ENCODE measurements around the gene JOSD2. TPM values are rescaled to one million over a fixed set of nuclear protein-coding genes. Genes with fewer than 3 reads are reported as not detected.

JOSD2 gene
- total and polyA plus RNA-seq, 2 donors (not counting 3 experiments of a cell fraction or from before 2014, with no cell fraction given), result 37.4 to 62.8 TPM

GRCh38 chr19:50535672-50536187 lies 24.7 kb upstream of the JOSD2 start:
- Histone ChIP-seq H3K4me3 (replicated peaks in 1 of 3; ENCODE audit: insufficient read depth in 1 of 3, low read depth in 1 of 3, low read length in 3 of 3) (no peak overlapping the region), H3K27ac (ENCODE audit: insufficient read depth, low read depth, low read length) (no peak overlapping the region), H3K79me2 (ENCODE audit: control insufficient read depth, insufficient read depth, low read length) (no peaks in the 10 kb centered on the region), H2AFZ (ENCODE audit: low read depth, low read length) (no peak overlapping the region), H3K4me1 (ENCODE audit: control insufficient read depth, extremely low read depth, insufficient read depth, low read length) (no peaks in the 10 kb centered on the region), H4K20me1 (replicated peaks; ENCODE audit: control insufficient read depth, extremely low read depth, insufficient read depth, low read length) (no peaks in the 10 kb centered on the region), H3K9me3 (replicated peaks; ENCODE audit: control insufficient read depth, insufficient read depth, low read length) (no peaks in the 10 kb centered on the region), H3K27me3 (ENCODE audit: control insufficient read depth in 2 of 2, insufficient read depth in 2 of 2, low read length in 2 of 2) (peaks cover 0 to 2% of the 10 kb centered on the region in 2 experiments), H3K9ac (replicated peaks; ENCODE audit: extremely low read depth, insufficient read depth, low read length) (no peak overlapping the region), H3K36me3 (ENCODE audit: control insufficient read depth in 2 of 2, extremely low read depth in 1 of 2, insufficient read depth in 2 of 2, low read length in 2 of 2) (no peaks in the 10 kb centered on the region), H3K4me2 (ENCODE audit: insufficient read depth, low read length) (no peak overlapping the region), H3K9me1 (replicated peaks; ENCODE audit: control insufficient read depth, extremely low read depth, insufficient read depth, low read length) (no peaks in the 10 kb centered on the region)
- no TSS peak for BruUV-seq (replicated peaks)
- dilution Hi-C loops (cut with MboI; ENCODE audit: extremely low pct_ligation_motif_present, low sequenced_read_pairs) (no loop called here), intact Hi-C loops (cut with micrococcal nuclease) (loop anchor here (2.0 kb wide), 1 partner anchor 123 kb away; no protein-coding TSS in a partner anchor)
- no peak for FAIRE-seq
- no peak for DNase-seq (ENCODE audit: low read depth, low spot score)
- no peak for TF ChIP-seq FOS (IDR thresholded peaks at IDR 0.05; ENCODE audit: borderline replicate concordance, insufficient read depth, low read length)
- POLR2A ChIA-PET, result no interaction called here
- CTCF ChIA-PET, result interaction anchor here (2.4 to 11.4 kb wide), 5 partner anchors 21 to 387 kb away, joined by 10 to 136 read pairs (median 105); no protein-coding TSS in a partner anchor

- peaks cover 0 to 2% of the 10 kb centered on the region in 2 experiments for H3K27me3 ChIP-seq (ENCODE audit: control insufficient read depth in 2 of 2, insufficient read depth in 2 of 2, low read length in 2 of 2)
- DNase-seq (ENCODE audit: low read depth, low spot score), result no peak
- no peak for FAIRE-seq
Measured at GRCh38 chr19:50534478-50534877, 23.5 kb upstream of the JOSD2 start.

More at GRCh38 chr19:50534478-50534877, 23.5 kb upstream of the JOSD2 start:
- Histone ChIP-seq H3K9ac (replicated peaks; ENCODE audit: extremely low read depth, insufficient read depth, low read length) (no peak overlapping the region), H3K4me3 (replicated peaks in 1 of 3; ENCODE audit: insufficient read depth in 1 of 3, low read depth in 1 of 3, low read length in 3 of 3) (no peak overlapping the region), H4K20me1 (replicated peaks; ENCODE audit: control insufficient read depth, extremely low read depth, insufficient read depth, low read length) (no peaks in the 10 kb centered on the region), H2AFZ (ENCODE audit: low read depth, low read length) (no peak overlapping the region), H3K4me2 (ENCODE audit: insufficient read depth, low read length) (no peak overlapping the region), H3K79me2 (ENCODE audit: control insufficient read depth, insufficient read depth, low read length) (no peaks in the 10 kb centered on the region), H3K9me1 (replicated peaks; ENCODE audit: control insufficient read depth, extremely low read depth, insufficient read depth, low read length) (no peaks in the 10 kb centered on the region), H3K36me3 (ENCODE audit: control insufficient read depth in 2 of 2, extremely low read depth in 1 of 2, insufficient read depth in 2 of 2, low read length in 2 of 2) (no peaks in the 10 kb centered on the region), H3K27ac (ENCODE audit: insufficient read depth, low read depth, low read length) (no peak overlapping the region), H3K9me3 (replicated peaks; ENCODE audit: control insufficient read depth, insufficient read depth, low read length) (no peaks in the 10 kb centered on the region), H3K4me1 (ENCODE audit: control insufficient read depth, extremely low read depth, insufficient read depth, low read length) (no peaks in the 10 kb centered on the region)
- intact Hi-C loops (cut with micrococcal nuclease), result no loop called here
- ChIA-PET POLR2A (no interaction called here), CTCF (interaction anchor here (1.8 to 6.0 kb wide), 2 partner anchors 387 to 388 kb away, joined by 5 to 129 read pairs; no protein-coding TSS in a partner anchor)
- TF ChIP-seq CTCF (IDR thresholded peaks at IDR 0.05; ENCODE audit: extremely low read depth in 1 of 2, insufficient read depth in 1 of 2, low read depth in 1 of 2, low read length in 2 of 2), result no peak
- TF ChIP-seq MYC (IDR thresholded peaks at IDR 0.05; ENCODE audit: low read depth, low read length), result no peak
- TF ChIP-seq JUN (IDR thresholded peaks at IDR 0.05; ENCODE audit: borderline replicate concordance, insufficient read depth, insufficient read length, low read depth), result no peak
- TF ChIP-seq EZH2 (IDR thresholded peaks at IDR 0.05; ENCODE audit: borderline replicate concordance, low read depth, low read length, severe bottlenecking), result no peak
- no peak for TF ChIP-seq POLR2A (IDR thresholded peaks at IDR 0.05; ENCODE audit: low read depth, low read length)
- TF ChIP-seq FOS (IDR thresholded peaks at IDR 0.05; ENCODE audit: borderline replicate concordance, insufficient read depth, low read length), result no peak
- TF ChIP-seq POLR2AphosphoS5 (IDR thresholded peaks at IDR 0.05; ENCODE audit: insufficient read depth, low read depth, low read length), result no peak
- no peak for TF ChIP-seq GATA2 (IDR thresholded peaks at IDR 0.05; ENCODE audit: insufficient read depth, insufficient read length, low read depth, low read length)
- TF ChIP-seq MAX (IDR thresholded peaks at IDR 0.05; ENCODE audit: insufficient read depth, insufficient read length), result no peak
- BruUV-seq (replicated peaks), result no TSS peak
- dilution Hi-C loops (cut with MboI; ENCODE audit: extremely low pct_ligation_motif_present, low sequenced_read_pairs), result no loop called here

All from endothelial cell of umbilical vein (primary cell).